ENCODE measurements around the gene DUSP3. TPM values are rescaled to one million over a fixed set of nuclear protein-coding genes. Genes with fewer than 3 reads are reported as not detected.

DUSP3 gene
- total RNA-seq, 4 donors from 2014 or later, result 130 to 182 (median 158) TPM

DNA sequence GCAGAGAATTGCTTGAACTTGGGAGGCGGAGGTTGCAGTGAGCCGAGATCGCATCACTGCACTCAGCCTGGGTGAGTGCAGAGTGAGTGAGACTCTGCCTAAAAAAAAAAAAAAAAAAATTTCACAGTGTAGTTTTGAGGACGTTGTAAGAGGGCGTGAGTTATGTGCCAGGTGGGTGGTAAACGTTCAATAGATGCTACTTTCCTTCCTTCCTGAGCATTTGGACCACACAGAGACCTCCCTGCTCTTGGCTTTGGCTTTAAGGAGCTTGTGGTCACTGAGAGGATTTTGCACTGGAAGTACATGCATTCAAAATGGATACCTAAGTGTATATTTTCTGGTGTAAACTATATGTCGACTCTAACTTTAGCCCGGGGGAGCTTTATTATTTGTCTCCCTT, 50.7 kb downstream of the DUSP3 start:
- no peak for DNase-seq (ENCODE audit: extremely low spot score)
- H3K27ac ChIP-seq (replicated peaks in 1 of 4), result no peak overlapping the region
- intact Hi-C loops (cut with DNase I), result no loop called here

DNA sequence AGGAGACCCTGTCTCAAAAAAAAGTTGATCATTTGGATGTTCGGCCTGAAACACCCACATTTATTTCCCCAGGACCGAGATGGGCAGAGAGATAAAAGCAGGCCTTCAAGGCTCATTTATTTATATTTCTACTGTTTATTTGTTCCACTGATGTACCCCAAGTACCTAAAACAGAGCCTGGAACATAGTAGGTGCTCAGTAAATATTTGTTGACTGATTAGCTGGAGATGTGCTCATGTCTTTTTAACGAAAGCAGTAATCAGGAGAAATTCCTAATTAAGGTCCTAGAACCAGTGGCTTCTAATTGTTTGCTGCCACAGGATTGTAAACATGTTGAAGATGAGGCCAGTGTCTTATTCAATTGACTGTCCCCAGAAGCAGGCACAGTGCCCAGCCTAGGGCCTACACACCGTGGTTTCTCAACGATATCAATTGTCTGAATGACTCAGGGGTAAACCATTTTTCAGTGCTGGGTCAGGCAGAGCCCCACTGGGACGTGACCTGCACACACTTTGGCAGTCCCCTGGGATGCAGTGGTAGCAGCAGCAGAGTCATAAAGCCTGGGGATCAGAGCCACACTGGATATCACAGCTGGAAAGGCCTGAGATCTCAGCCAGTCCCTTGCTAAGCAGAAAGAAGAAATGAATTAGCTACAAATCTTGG, 54.9 kb downstream of the DUSP3 start:
- 68% methylated on average over 6 of the region's 6 CpGs for WGBS
- no peaks in the 10 kb centered on the region for H3K9me3 ChIP-seq
- H3K36me3 ChIP-seq, result no peaks in the 10 kb centered on the region
- intact Hi-C loops (cut with DNase I), result no loop called here
- H3K4me1 ChIP-seq, result peaks cover 0 to 9% (median 5%) of the 10 kb centered on the region in 4 donors
- no peak overlapping the region for H3K27ac ChIP-seq (replicated peaks in 1 of 4)
- no peak for DNase-seq (ENCODE audit: extremely low spot score)
- no peak for TF ChIP-seq EP300 (IDR thresholded peaks at IDR 0.05)
- TF ChIP-seq, protein P1, sequence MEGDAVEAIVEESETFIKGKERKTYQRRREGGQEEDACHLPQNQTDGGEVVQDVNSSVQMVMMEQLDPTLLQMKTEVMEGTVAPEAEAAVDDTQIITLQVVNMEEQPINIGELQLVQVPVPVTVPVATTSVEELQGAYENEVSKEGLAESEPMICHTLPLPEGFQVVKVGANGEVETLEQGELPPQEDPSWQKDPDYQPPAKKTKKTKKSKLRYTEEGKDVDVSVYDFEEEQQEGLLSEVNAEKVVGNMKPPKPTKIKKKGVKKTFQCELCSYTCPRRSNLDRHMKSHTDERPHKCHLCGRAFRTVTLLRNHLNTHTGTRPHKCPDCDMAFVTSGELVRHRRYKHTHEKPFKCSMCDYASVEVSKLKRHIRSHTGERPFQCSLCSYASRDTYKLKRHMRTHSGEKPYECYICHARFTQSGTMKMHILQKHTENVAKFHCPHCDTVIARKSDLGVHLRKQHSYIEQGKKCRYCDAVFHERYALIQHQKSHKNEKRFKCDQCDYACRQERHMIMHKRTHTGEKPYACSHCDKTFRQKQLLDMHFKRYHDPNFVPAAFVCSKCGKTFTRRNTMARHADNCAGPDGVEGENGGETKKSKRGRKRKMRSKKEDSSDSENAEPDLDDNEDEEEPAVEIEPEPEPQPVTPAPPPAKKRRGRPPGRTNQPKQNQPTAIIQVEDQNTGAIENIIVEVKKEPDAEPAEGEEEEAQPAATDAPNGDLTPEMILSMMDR (IDR thresholded peaks at IDR 0.05), result no peak
- TF ChIP-seq POLR2AphosphoS5 (IDR thresholded peaks at IDR 0.05), result no peak
- TF ChIP-seq POLR2A (IDR thresholded peaks at IDR 0.05; ENCODE audit: low read depth), result no peak
- H3K27me3 ChIP-seq, result no peaks in the 10 kb centered on the region
- no peak overlapping the region for H3K4me3 ChIP-seq

More for the DNA sequence above, 50.7 kb downstream of the DUSP3 start:
- H3K4me1 ChIP-seq, result no peaks in the 10 kb centered on the region
- TF ChIP-seq, protein P1 (IDR thresholded peaks at IDR 0.05), result no peak
- no peak for TF ChIP-seq POLR2A (IDR thresholded peaks at IDR 0.05; ENCODE audit: low read depth)
- no peak for TF ChIP-seq POLR2AphosphoS5 (IDR thresholded peaks at IDR 0.05)
- no peak for TF ChIP-seq EP300 (IDR thresholded peaks at IDR 0.05)
- 77% methylated on average over 8 of the region's 8 CpGs for WGBS
- no peaks in the 10 kb centered on the region for H3K9me3 ChIP-seq
- H3K4me3 ChIP-seq, result no peak overlapping the region
- H3K36me3 ChIP-seq, result no peaks in the 10 kb centered on the region
- H3K27me3 ChIP-seq, result no peaks in the 10 kb centered on the region

DNA sequence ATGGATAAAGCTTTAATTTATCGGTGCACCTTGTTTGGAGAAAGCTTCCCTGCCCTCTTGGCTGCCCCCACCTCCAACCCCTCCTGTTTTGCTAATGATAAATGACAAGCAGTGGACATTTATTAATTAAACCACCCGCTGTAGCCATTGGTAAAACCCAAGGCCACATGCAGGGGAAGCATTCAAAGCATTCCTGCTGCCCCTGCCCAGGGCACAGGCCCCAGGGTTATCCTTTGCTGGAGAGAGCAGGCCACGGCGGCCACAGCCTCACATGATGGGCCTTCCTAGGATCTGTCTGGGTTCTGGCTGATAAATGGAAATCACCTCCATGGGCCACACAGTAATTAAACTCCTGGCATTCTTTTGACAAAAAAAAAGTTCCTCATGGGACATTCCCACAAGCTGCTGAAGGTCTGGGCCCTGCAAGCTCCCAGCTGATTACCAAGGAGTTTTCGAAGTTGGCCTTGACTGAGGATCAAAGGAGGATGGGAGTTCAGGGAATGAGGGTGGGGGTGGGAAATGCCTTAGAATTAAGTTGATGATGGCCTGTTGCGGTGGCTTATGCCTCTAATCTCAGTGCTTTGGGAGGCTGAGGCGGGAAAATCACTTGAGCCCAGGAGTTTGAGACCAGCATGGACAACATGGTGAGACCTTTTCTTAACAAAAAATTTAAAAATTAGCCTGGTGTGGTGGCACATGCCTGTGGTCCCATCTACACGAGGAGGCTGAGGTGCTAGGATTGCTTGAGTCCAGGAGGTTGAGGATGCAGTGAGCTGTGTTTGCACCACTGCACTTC, 55.7 kb downstream of the DUSP3 start:
- WGBS, result 88% methylated on average over 8 of the region's 8 CpGs
- H3K4me3 ChIP-seq, result no peak overlapping the region
- H3K36me3 ChIP-seq, result no peaks in the 10 kb centered on the region
- H3K9me3 ChIP-seq, result no peaks in the 10 kb centered on the region
- TF ChIP-seq EP300 (IDR thresholded peaks at IDR 0.05), result no peak
- TF ChIP-seq POLR2A (IDR thresholded peaks at IDR 0.05; ENCODE audit: low read depth), result no peak
- TF ChIP-seq POLR2AphosphoS5 (IDR thresholded peaks at IDR 0.05), result no peak
- TF ChIP-seq, protein P1 (IDR thresholded peaks at IDR 0.05), result no peak
- no peaks in the 10 kb centered on the region for H3K27me3 ChIP-seq
- peaks cover 0 to 9% (median 5%) of the 10 kb centered on the region in 4 donors for H3K4me1 ChIP-seq
- no peak overlapping the region for H3K27ac ChIP-seq (replicated peaks in 1 of 4)
- DNase-seq (ENCODE audit: extremely low spot score), result no peak
- intact Hi-C loops (cut with DNase I), result no loop called here

DNA sequence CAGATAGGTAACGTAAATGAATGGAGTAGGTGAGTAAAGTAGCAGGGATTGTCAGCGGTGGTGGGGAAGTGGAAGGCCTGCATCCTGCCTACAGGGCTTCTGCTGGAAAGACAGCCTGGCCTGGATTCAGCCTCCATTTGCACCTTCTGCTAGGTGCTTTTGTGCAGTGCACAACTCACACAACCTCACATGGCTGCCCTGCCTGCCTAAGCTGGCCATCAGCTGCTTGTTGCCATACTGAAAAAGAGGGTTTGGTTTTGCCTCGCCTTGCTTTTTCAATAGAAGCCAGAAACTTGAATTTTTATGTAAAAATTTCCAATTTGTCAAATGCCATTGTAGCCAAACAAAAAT, 56.5 kb downstream of the DUSP3 start:
- Histone ChIP-seq H3K27me3 (no peaks in the 10 kb centered on the region), H3K9me3 (no peaks in the 10 kb centered on the region), H3K36me3 (no peaks in the 10 kb centered on the region), H3K4me3 (no peak overlapping the region), H3K27ac (replicated peaks in 1 of 4) (no peak overlapping the region), H3K4me1 (peaks cover 0 to 9% (median 5%) of the 10 kb centered on the region in 4 donors)
- TF ChIP-seq POLR2A (IDR thresholded peaks at IDR 0.05; ENCODE audit: low read depth), result no peak
- no peak for TF ChIP-seq POLR2AphosphoS5 (IDR thresholded peaks at IDR 0.05)
- no peak for TF ChIP-seq EP300 (IDR thresholded peaks at IDR 0.05)
- TF ChIP-seq, protein P1 (IDR thresholded peaks at IDR 0.05), result no peak
- WGBS, result 92% methylated on average over 3 of the region's 3 CpGs
- intact Hi-C loops (cut with DNase I), result no loop called here
- DNase-seq (ENCODE audit: extremely low spot score), result no peak

Measured in esophagus muscularis mucosa (tissue), 4 donors.